ENCODE data around the gene TMEM94. TPM values are rescaled to one million over a fixed set of nuclear protein-coding genes. Genes with fewer than 3 reads are reported as not detected.

The TMEM94 gene
- total RNA-seq (100 to 1,000 TPM; 109 TPM), polyA plus RNA-seq (10 to 100 TPM in 1 of 2 donors, 1 to 10 TPM in 1; 3.9 to 18.0 TPM)

DNA sequence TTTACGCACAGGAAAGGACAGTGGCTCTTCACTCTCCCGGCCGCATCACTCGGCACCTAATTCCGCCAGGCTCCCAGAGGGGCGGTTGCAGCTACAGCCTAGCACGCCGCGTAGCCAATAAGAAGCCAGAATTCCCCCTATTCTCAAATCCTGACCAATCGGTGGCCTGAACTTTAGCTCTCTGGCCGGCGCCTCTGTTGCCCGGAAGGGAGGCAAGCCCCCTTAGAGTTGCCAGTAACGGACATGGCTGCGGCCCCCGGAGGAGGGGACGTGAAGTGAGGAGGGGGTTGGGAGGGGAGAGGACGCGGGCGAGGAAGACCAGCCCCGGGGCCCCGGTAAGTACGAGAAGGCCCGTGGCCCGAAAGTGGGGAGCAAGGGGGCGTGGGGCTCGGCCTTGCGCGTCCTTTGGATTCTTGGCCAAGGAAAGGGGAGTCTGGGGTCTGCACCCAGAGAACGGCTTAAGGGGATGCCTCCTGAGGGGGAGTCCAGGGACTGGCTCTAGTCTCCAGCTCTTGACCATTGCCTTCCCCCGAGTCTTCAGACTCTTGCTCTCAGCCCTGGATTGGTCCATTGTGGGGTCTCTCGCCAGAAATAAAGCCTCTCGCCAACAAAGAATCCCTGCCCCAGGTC is at the start of gene TMEM94:
Gene TMEM94 (plus strand): TSS at position 219 of the 630 bp plus-strand sequence. CDS start 15,271 bp downstream, outside the sequence.
- POLR2A ChIA-PET (ENCODE audit: partially characterized antibody): interaction anchor here (0.7 to 2.7 kb wide), 27 partner anchors 9 to 469 kb away, joined by 3 to 26 read pairs (median 4); partner anchors contain the start of genes CASKIN2, CDR2L, GGA3 and GRB2
- no peaks in the 10 kb centered on the region for H3K27me3 Mint-ChIP-seq
- H3K27ac Mint-ChIP-seq: peak within 1 kb of the TSS; percentile 90 to 98 (median 96)
- peak within 1 kb of the TSS; percentile 93 to 99 (median 95) for H3K4me3 Mint-ChIP-seq
- Histone ChIP-seq H3K27ac (ENCODE audit: low read depth, low read length) (peak within 1 kb of the TSS; percentile 67), H3K27me3 (ENCODE audit: insufficient read depth, low read length) (no peaks in the 10 kb centered on the region), H3K4me3 (ENCODE audit: low read length in 2 of 2) (peak within 1 kb of the TSS; percentile 94 to 95), H3K36me3 (ENCODE audit: insufficient read depth, low read length) (no peaks in the 10 kb centered on the region), H3K9me3 (ENCODE audit: control insufficient read depth in 1 of 2, low read length in 2 of 2) (no peaks in the 10 kb centered on the region), H3K4me1 (ENCODE audit: insufficient read depth, low read length) (peaks cover 18% of the 10 kb centered on the region)
- peaks cover 20 to 35% (median 30%) of the 10 kb centered on the region in 4 donors for H3K4me1 Mint-ChIP-seq
- DNase-seq: peak; percentile 90 to 94 (median 92)
- no peaks in the 10 kb centered on the region for H3K9me3 Mint-ChIP-seq
- CTCF ChIA-PET (ENCODE audit: partially characterized antibody): interaction anchor here (0.6 to 3.6 kb wide), 13 partner anchors 22 to 496 kb away, joined by 3 to 25 read pairs (median 4); partner anchors contain the start of gene TSEN54
- H3K36me3 Mint-ChIP-seq: peaks cover 4 to 5% of the 10 kb centered on the region in 2 donors
- intact Hi-C loops (cut with micrococcal nuclease): loop anchor here (1.0 kb wide), 2 partner anchors 30 to 61 kb away; no protein-coding TSS in a partner anchor

DNA sequence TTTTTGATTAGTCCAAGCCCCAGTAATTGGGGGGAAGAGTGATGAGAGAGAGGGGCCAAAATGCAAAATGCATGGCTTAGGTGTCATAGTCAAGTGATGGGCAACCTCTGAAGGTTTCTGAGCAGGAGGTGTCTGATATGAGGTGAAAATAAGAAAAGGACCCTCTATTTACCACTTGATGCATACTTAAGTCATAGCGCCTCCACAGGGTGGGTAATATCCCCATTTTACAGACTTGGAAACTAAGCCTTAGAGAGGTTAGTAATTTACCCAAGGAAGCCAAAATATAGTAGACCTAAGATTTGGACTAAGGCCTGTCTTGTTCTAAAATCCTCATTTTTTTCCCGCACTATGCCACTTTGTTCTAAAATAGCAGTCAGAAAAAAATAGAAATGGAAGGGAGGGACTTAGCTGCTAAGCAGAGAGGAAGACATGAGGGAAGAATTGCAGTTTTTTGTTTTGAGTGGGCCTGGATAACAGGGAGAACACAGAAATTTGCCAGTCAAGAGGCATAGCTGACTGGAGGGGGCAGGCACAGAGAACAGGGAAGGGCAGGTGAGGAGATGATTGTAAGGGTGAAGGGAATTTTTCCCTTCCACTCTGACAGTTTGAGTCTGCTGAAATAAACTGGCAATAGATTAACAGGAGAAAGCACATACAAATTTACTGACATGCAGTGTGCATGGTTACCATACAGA is 48.6 kb upstream of the TMEM94 start:
- peaks cover 0 to 16% of the 10 kb centered on the region in 2 donors for H3K36me3 Mint-ChIP-seq
- intact Hi-C loops (cut with micrococcal nuclease): no loop called here
- H3K9me3 ChIP-seq (ENCODE audit: control insufficient read depth in 1 of 2, low read length in 2 of 2): no peaks in the 10 kb centered on the region
- no peaks in the 10 kb centered on the region for H3K27me3 ChIP-seq (ENCODE audit: insufficient read depth, low read length)
- peaks cover 33% of the 10 kb centered on the region for H3K4me1 ChIP-seq (ENCODE audit: insufficient read depth, low read length)
- peaks cover 0 to 1% (median 0%) of the 10 kb centered on the region in 8 donors for H3K9me3 Mint-ChIP-seq
- H3K27me3 Mint-ChIP-seq: no peaks in the 10 kb centered on the region
- no peak for DNase-seq
- peaks cover 23 to 50% (median 34%) of the 10 kb centered on the region in 4 donors for H3K4me1 Mint-ChIP-seq
- H3K36me3 ChIP-seq (ENCODE audit: insufficient read depth, low read length): no peaks in the 10 kb centered on the region
- H3K27ac ChIP-seq (ENCODE audit: low read depth, low read length): no peak overlapping the region
- CTCF ChIA-PET (ENCODE audit: partially characterized antibody): interaction anchor here (3.4 to 4.7 kb wide), 2 partner anchors 85 kb away, joined by 23 to 63 read pairs; no protein-coding TSS in a partner anchor
- H3K27ac Mint-ChIP-seq: peak overlapping the region in 3 of 7 donors; percentile 5 to 79 (median 38)
- no peak overlapping the region for H3K4me3 ChIP-seq (ENCODE audit: low read length in 2 of 2)
- peak overlapping the region in 2 of 8 donors; percentile 0 to 21 for H3K4me3 Mint-ChIP-seq
- POLR2A ChIA-PET (ENCODE audit: partially characterized antibody): interaction anchor here (0.6 to 1.4 kb wide), 3 partner anchors 14 to 137 kb away, joined by 4 to 5 read pairs (median 4); partner anchors contain the start of gene MIF4GD

DNA sequence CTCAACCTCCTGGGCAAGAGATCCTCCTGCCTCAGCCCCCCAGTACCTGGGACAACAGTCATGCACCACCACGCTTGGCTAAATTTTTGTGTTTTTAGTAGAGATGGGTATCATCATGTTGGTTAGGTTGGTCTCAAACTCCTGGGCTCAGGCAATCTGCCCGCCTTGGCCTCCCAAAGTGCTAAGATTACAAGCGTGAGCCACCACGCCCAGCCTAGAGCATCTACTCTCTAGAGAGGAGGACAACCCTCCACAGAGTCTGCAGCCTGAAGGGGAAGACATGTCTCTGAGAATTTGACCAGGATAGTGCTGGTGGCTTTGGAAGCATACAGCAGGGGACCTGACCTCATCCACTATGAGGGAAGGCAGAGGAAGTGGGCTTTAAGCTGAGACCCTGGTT is 46.3 kb upstream of the TMEM94 start:
- peak overlapping the region in 1 of 7 donors; percentile 93 for H3K27ac Mint-ChIP-seq
- ChIA-PET CTCF (ENCODE audit: partially characterized antibody) (interaction anchor here (3.4 kb wide), 1 partner anchor 88 kb away, joined by 23 read pairs; no protein-coding TSS in a partner anchor), POLR2A (ENCODE audit: partially characterized antibody) (interaction anchor here (0.6 to 1.2 kb wide), 2 partner anchors 121 to 142 kb away, joined by 4 read pairs; partner anchors contain the start of gene SLC25A19)
- H3K4me3 Mint-ChIP-seq: peak overlapping the region in 1 of 8 donors; percentile 29
- no peaks in the 10 kb centered on the region for H3K36me3 ChIP-seq (ENCODE audit: insufficient read depth, low read length)
- H3K27ac ChIP-seq (ENCODE audit: low read depth, low read length): no peak overlapping the region
- DNase-seq: no peak
- H3K9me3 ChIP-seq (ENCODE audit: control insufficient read depth in 1 of 2, low read length in 2 of 2): no peaks in the 10 kb centered on the region
- peaks cover 5 to 6% of the 10 kb centered on the region in 2 donors for H3K27me3 Mint-ChIP-seq
- peaks cover 17 to 30% (median 23%) of the 10 kb centered on the region in 4 donors for H3K4me1 Mint-ChIP-seq
- H3K9me3 Mint-ChIP-seq: peaks cover 0 to 1% (median 0%) of the 10 kb centered on the region in 8 donors
- intact Hi-C loops (cut with micrococcal nuclease): loop anchor here (10.0 kb wide), 1 partner anchor 445 kb away; no protein-coding TSS in a partner anchor
- H3K27me3 ChIP-seq (ENCODE audit: insufficient read depth, low read length): no peaks in the 10 kb centered on the region
- H3K4me3 ChIP-seq (ENCODE audit: low read length in 2 of 2): no peak overlapping the region
- H3K4me1 ChIP-seq (ENCODE audit: insufficient read depth, low read length): peaks cover 22% of the 10 kb centered on the region
- H3K36me3 Mint-ChIP-seq: peaks cover 0 to 2% of the 10 kb centered on the region in 2 donors

DNA sequence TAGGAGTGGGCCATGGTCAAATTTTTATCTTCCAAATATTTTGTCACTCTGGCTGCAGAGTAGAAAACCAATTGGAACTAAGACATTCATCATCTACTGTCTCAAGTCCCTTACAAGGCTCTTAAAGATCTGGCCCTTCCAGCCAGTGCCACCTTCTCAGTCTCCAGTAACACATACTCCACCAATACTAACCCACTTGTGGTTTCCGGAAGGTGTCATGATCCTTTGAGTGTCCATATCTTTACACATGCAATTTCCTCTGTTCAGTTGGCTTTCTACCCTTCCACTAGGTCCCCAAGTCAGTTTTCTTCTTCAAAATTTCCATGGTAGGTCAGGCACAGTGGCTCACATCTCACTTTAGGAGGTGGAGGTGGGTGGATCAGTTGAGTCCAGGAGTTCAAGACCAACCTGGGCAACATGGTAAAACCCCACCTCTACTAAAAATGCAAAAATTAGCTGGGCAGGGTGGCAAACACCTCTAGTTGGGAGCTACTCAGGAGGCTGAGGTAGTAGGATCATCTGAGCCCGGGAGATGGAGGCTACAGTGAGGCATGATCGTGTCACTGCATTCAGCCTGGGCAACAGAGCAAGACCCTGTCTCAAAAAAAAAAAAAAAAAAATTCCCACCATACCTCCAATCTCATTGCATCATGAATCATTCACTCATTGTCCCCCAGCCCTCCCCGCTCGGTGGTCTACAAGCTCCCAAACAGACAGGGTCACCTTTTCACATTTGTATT is 44.9 kb upstream of the TMEM94 start:
- no peaks in the 10 kb centered on the region for H3K36me3 ChIP-seq (ENCODE audit: insufficient read depth, low read length)
- peaks cover 9 to 19% (median 15%) of the 10 kb centered on the region in 4 donors for H3K4me1 Mint-ChIP-seq
- ChIA-PET CTCF (ENCODE audit: partially characterized antibody) (interaction anchor here (0.6 to 2.1 kb wide), 25 partner anchors 8 to 450 kb away, joined by 3 to 43 read pairs (median 5); partner anchors contain the start of genes GALK1, GGA3, JPT1 and MIF4GD), POLR2A (ENCODE audit: partially characterized antibody) (interaction anchor here (0.9 to 2.0 kb wide), 4 partner anchors 45 to 206 kb away, joined by 3 to 12 read pairs (median 6); partner anchors contain the start of genes NUP85, SLC25A19 and TMEM94)
- H3K9me3 Mint-ChIP-seq: peaks cover 0 to 1% (median 0%) of the 10 kb centered on the region in 8 donors
- intact Hi-C loops (cut with micrococcal nuclease): loop anchor here (1.0 to 10.0 kb wide), 5 partner anchors 88 to 447 kb away; partner anchors contain the start of gene SLC25A19
- no peak overlapping the region for H3K27ac ChIP-seq (ENCODE audit: low read depth, low read length)
- H3K4me3 ChIP-seq (ENCODE audit: low read length in 2 of 2): no peak overlapping the region
- peaks cover 5 to 6% of the 10 kb centered on the region in 2 donors for H3K27me3 Mint-ChIP-seq
- H3K27ac Mint-ChIP-seq: peak overlapping the region in 2 of 7 donors; percentile 23 to 40
- H3K27me3 ChIP-seq (ENCODE audit: insufficient read depth, low read length): no peaks in the 10 kb centered on the region
- peaks cover 16% of the 10 kb centered on the region for H3K4me1 ChIP-seq (ENCODE audit: insufficient read depth, low read length)
- no peaks in the 10 kb centered on the region for H3K9me3 ChIP-seq (ENCODE audit: control insufficient read depth in 1 of 2, low read length in 2 of 2)
- no peak overlapping the region for H3K4me3 Mint-ChIP-seq
- H3K36me3 Mint-ChIP-seq: no peaks in the 10 kb centered on the region
- DNase-seq: no peak

DNA sequence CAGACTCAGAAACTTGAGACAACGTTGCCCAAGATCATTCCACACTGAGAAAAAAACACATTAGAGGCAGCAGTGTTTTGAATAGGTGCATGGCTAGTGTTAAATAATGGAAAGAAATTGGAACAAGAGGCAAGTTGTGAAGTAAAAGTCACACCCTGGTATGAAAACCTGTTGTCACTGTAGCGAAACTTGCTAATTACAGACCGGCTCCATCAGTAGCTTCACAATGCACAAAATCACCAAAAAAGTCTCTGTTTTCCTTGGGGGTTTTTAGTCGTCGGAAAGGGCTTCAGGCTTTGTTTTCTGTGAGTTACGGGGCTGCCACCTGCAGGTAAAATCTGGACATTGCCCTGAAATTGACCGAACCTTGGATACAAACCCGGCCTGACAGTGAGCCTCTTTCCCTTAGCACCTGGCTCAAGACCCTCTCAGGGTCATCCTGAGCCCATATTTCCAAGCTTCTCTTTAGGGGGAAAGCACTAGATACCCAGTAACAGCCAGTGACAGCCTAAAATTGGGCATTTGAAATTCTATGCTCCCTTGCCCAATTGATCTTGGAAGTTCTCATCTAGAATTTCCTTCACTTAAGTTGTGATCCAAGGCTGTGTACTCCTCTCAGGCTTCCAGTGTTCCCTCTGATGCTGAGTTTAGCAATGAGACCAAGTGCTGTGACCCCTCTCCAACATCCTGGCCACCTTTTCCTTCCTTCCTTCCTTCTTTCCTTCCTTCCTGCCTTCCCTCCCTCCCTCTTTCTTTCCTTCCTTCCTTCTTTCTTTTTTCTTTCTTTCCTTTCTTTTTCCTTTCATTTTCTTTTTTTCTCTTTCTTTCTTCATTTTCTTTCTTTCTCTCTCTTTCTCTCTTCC is 43.7 kb upstream of the TMEM94 start:
- DNase-seq: peak; percentile 66 to 79 (median 77)
- peaks cover 5 to 6% of the 10 kb centered on the region in 2 donors for H3K27me3 Mint-ChIP-seq
- no peak overlapping the region for H3K4me3 ChIP-seq (ENCODE audit: low read length in 2 of 2)
- no peak overlapping the region for H3K27ac ChIP-seq (ENCODE audit: low read depth, low read length)
- peak overlapping the region in 5 of 7 donors; percentile 0 to 29 (median 3) for H3K27ac Mint-ChIP-seq
- H3K36me3 Mint-ChIP-seq: no peaks in the 10 kb centered on the region
- no peaks in the 10 kb centered on the region for H3K27me3 ChIP-seq (ENCODE audit: insufficient read depth, low read length)
- intact Hi-C loops (cut with micrococcal nuclease): loop anchor here (1.0 to 10.0 kb wide), 5 partner anchors 89 to 448 kb away; partner anchors contain the start of gene SLC25A19
- H3K4me1 ChIP-seq (ENCODE audit: insufficient read depth, low read length): peaks cover 13% of the 10 kb centered on the region
- peaks cover 0 to 3% (median 0%) of the 10 kb centered on the region in 8 donors for H3K9me3 Mint-ChIP-seq
- H3K36me3 ChIP-seq (ENCODE audit: insufficient read depth, low read length): no peaks in the 10 kb centered on the region
- POLR2A ChIA-PET (ENCODE audit: partially characterized antibody): interaction anchor here (0.6 to 2.0 kb wide), 10 partner anchors 18 to 451 kb away, joined by 3 to 12 read pairs (median 3); partner anchors contain the start of genes MIF4GD, NUP85, SLC25A19 and TMEM94
- CTCF ChIA-PET (ENCODE audit: partially characterized antibody): interaction anchor here (0.6 to 2.1 kb wide), 42 partner anchors 9 to 452 kb away, joined by 3 to 43 read pairs (median 4); partner anchors contain the start of genes GALK1, GGA3, JPT1 and MIF4GD
- peaks cover 7 to 16% (median 11%) of the 10 kb centered on the region in 4 donors for H3K4me1 Mint-ChIP-seq
- H3K9me3 ChIP-seq (ENCODE audit: control insufficient read depth in 1 of 2, low read length in 2 of 2): no peaks in the 10 kb centered on the region
- peak overlapping the region in 7 of 8 donors; percentile 0 to 68 (median 6) for H3K4me3 Mint-ChIP-seq

All from CD4-positive, alpha-beta memory T cell (primary cell).